Smooth muscle cell (in vitro differentiated cells): ENCODE measurements around the gene RAD23A. TPM values are rescaled to one million over a fixed set of nuclear protein-coding genes. Genes with fewer than 3 reads are reported as not detected.

Source experiments
- DNase-seq: peaks from one replicate; lab custom pipeline; 2025; ENCODE audit not compliant: unreplicated experiment; lab: John Stamatoyannopoulos, UW
- H2AFZ ChIP-seq: fragments of 200-600 bp; sonication (generic); 2 replicates; pipeline ENCODE4 v1.6.0; 2016; ENCODE audit warnings: antibody characterized with exemption, low read depth, mild to moderate bottlenecking
- H3F3A ChIP-seq: fragments of 200-600 bp; sonication (generic); 2 replicates; pipeline ENCODE4 v1.6.0; 2017; ENCODE audit warnings: antibody characterized with exemption, low read depth
- H3K27ac ChIP-seq: fragments of 200-600 bp; sonication (generic); 2 replicates; pipeline ENCODE4 v1.5.1; 2016; ENCODE audit warnings: low read depth, mild to moderate bottlenecking
- H3K27me3 ChIP-seq: fragments of 200-600 bp; sonication (generic); 2 replicates; pipeline ENCODE4 v1.6.1; 2016; ENCODE audit warnings: low read depth, mild to moderate bottlenecking
- H3K36me3 ChIP-seq: fragments of 200-600 bp; sonication (generic); 2 replicates; pipeline ENCODE4 v1.5.1; 2016; ENCODE audit warnings: low read depth
- H3K4me1 ChIP-seq: fragments of 200-600 bp; sonication (generic); 2 replicates; pipeline ENCODE4 v1.5.1; 2016; ENCODE audit warnings: low read depth
- H3K4me2 ChIP-seq: fragments of 200-600 bp; sonication (generic); 2 replicates; pipeline ENCODE4 v1.6.0; 2016; ENCODE audit warnings: mild to moderate bottlenecking
- H3K4me3 ChIP-seq: fragments of 200-600 bp; sonication (generic); 2 replicates; pipeline ENCODE4 v1.5.1; 2016; ENCODE audit warnings: mild to moderate bottlenecking
- H3K79me2 ChIP-seq: fragments of 200-600 bp; sonication (generic); 2 replicates; pipeline ENCODE4 v1.6.0; 2016; ENCODE audit warnings: low read depth, mild to moderate bottlenecking
- H3K9ac ChIP-seq: fragments of 200-600 bp; sonication (generic); 2 replicates; pipeline ENCODE4 v1.6.0; 2016; ENCODE audit warnings: low read depth
- H3K9me3 ChIP-seq: fragments of 200-600 bp; sonication (generic); replicated peaks from 2 replicates; pipeline ENCODE4 v1.5.1; 2016; ENCODE audit warnings: low read depth
- H4K20me1 ChIP-seq: fragments of 200-600 bp; sonication (generic); 2 replicates; pipeline ENCODE4 v1.6.0; 2016; ENCODE audit warnings: low read depth
- WGBS: methylation state at CpG from one replicate; pipeline ENCODE4 v1.1.7; 2016; ENCODE audit warnings: low lambda C conversion rate; 5-methylcytosine and 5-hydroxymethylcytosine counted together
- polyA plus RNA-seq: library from polyadenylated mRNA; unstranded; fragments of >200 nt; fragmentation: Nextera tagmentation; extraction: Ambion mirVana; gene quantifications from 2 replicates; pipeline ENCODE4 v1.2.1, GENCODE V29; 2016
- total RNA-seq: library from RNA; depleted of rRNA; stranded (reverse); fragments of >200 nt; gene quantifications from 2 replicates; pipeline ENCODE4 v1.2.3, GENCODE V29; 2014
- TF ChIP-seq, protein P1 (sequence below): fragments of 200-600 bp; sonication (generic); IDR thresholded peaks from 2 replicates; pipeline ENCODE4 v1.5.1; 2017; ENCODE audit warnings: borderline replicate concordance, mild to moderate bottlenecking, antibody characterized with exemption; ENCODE audit not compliant: insufficient read depth, poor library complexity, severe bottlenecking

The RAD23A gene
- total and polyA plus RNA-seq, 2 experiments from 2014 or later = 97.1 to 176 TPM

DNA sequence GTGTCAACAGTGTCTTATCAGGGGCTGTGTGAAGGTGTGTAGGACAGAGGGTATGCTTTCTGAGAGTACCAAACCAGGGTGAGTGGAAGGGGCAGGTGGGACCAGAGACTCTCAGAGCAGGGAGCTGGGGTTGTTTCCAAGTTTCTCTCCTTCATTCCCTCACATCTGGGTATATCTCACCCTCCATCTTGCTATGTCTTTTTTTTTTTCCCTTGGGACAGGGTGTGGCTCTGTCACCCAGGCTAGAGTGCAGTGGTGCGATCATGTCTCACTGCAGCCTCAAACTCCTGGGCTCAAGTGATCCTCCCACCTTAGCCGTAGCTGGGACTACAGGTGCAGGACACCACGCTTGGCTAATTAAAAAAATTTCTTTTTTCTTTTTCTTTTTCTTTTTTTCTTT, 34.3 kb downstream of the RAD23A start:
- DNase-seq = no peak
- no peaks in the 10 kb centered on the region for H3K36me3 ChIP-seq
- no peak overlapping the region for H3K4me3 ChIP-seq
- TF ChIP-seq, protein P1, sequence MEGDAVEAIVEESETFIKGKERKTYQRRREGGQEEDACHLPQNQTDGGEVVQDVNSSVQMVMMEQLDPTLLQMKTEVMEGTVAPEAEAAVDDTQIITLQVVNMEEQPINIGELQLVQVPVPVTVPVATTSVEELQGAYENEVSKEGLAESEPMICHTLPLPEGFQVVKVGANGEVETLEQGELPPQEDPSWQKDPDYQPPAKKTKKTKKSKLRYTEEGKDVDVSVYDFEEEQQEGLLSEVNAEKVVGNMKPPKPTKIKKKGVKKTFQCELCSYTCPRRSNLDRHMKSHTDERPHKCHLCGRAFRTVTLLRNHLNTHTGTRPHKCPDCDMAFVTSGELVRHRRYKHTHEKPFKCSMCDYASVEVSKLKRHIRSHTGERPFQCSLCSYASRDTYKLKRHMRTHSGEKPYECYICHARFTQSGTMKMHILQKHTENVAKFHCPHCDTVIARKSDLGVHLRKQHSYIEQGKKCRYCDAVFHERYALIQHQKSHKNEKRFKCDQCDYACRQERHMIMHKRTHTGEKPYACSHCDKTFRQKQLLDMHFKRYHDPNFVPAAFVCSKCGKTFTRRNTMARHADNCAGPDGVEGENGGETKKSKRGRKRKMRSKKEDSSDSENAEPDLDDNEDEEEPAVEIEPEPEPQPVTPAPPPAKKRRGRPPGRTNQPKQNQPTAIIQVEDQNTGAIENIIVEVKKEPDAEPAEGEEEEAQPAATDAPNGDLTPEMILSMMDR = no peak
- no peaks in the 10 kb centered on the region for H4K20me1 ChIP-seq
- no peaks in the 10 kb centered on the region for H3K9me3 ChIP-seq
- H3K4me2 ChIP-seq = no peak overlapping the region
- 92% methylated on average over 3 of the region's 3 CpGs for WGBS
- no peaks in the 10 kb centered on the region for H3K4me1 ChIP-seq
- H2AFZ ChIP-seq = no peak overlapping the region
- H3K27me3 ChIP-seq = no peaks in the 10 kb centered on the region
- no peak overlapping the region for H3K9ac ChIP-seq
- H3F3A ChIP-seq = no peaks in the 10 kb centered on the region
- no peaks in the 10 kb centered on the region for H3K79me2 ChIP-seq
- no peak overlapping the region for H3K27ac ChIP-seq

DNA sequence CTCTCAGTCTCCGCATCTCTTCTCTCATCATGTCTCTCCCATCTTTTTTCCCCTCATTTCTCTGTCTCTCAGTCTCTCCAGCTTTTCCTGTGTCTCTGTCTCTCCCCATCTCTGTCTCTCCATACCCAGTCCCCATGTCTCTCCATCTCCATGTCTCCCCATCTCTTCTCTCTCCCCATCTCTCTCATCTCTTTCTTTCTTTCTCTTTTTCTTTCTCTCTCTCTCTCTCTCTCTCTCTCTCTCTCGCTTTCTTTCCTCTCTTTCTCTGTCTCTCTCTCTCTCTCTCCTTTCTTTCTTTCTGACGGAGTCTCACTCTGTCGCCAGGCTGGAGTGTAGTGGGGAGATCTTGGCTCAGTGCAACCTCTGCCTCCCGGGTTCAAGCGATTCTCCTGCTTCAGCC, 37.0 kb downstream of the RAD23A start:
- no peaks in the 10 kb centered on the region for H3F3A ChIP-seq
- no peak for DNase-seq
- H3K27ac ChIP-seq = no peak overlapping the region
- H2AFZ ChIP-seq = no peak overlapping the region
- H3K4me3 ChIP-seq = no peak overlapping the region
- WGBS = 94% methylated on average over 6 of the region's 6 CpGs
- no peaks in the 10 kb centered on the region for H3K4me1 ChIP-seq
- H3K4me2 ChIP-seq = no peak overlapping the region
- no peak overlapping the region for H3K9ac ChIP-seq
- H3K9me3 ChIP-seq = no peaks in the 10 kb centered on the region
- H4K20me1 ChIP-seq = no peaks in the 10 kb centered on the region
- no peaks in the 10 kb centered on the region for H3K36me3 ChIP-seq
- H3K27me3 ChIP-seq = peaks cover 6% of the 10 kb centered on the region
- H3K79me2 ChIP-seq = no peaks in the 10 kb centered on the region
- TF ChIP-seq, protein P1 = no peak

DNA sequence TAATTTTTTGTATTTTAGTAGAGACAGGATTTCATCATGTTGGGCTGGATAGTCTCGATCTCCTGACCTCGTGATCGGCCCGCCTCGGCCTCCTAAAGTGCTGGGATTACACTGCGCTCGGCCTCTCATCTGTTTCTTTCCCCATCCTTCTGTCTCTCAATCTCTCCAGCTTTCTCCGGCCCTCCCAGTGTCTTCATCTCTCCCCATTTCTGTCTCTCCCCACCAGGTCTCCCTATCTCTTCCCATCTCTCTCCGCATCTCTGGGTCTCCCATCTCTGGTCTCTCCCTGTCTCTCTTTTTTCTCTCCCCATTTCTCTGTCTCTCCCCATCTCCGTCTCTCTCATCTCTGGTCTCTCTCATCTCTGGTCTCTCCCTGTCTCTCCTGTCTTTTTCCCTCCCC, 37.4 kb downstream of the RAD23A start:
- Histone ChIP-seq H3K79me2 (no peaks in the 10 kb centered on the region), H2AFZ (peak overlapping the region; percentile 84), H3F3A (no peaks in the 10 kb centered on the region), H4K20me1 (no peaks in the 10 kb centered on the region), H3K9me3 (no peaks in the 10 kb centered on the region), H3K36me3 (no peaks in the 10 kb centered on the region), H3K27me3 (peaks cover 8% of the 10 kb centered on the region), H3K27ac (no peak overlapping the region), H3K4me3 (peak overlapping the region; percentile 46), H3K4me1 (no peaks in the 10 kb centered on the region), H3K4me2 (peak overlapping the region; percentile 82), H3K9ac (peak overlapping the region; percentile 52)
- TF ChIP-seq, protein P1 = no peak
- 65% methylated on average over 10 of the region's 10 CpGs for WGBS
- no peak for DNase-seq

DNA sequence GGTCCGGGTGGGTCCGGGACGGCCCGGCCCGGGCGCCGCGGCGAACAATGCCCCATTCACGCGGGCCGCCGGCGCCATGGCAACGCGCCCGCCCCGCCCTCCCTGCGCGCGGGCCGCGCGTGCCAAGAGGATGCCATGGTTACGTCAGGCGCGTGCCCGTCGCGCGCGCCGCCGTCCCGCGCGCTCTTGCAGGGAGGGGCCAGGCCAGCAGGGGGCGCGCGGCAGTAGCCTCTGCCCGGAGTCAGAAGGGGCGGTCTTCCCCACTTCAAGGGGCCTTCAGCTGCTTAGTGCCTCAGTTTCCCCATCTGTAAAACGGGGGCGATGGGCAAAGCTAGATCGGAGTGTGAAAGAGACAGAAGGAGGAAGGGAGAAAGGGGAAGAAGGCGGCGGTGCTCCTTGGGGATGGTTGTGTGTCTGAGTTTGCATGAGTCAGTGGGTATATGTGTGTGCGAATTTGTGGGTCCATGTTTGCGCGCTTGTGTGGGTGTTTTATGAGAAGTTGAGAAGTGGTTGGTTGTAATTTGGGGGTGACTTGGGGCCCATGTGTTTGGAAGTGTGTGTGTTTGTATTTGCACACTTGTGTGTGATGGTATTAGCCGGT, 38.0 kb downstream of the RAD23A start:
- TF ChIP-seq, protein P1 = peak; percentile 96
- 12% methylated on average over 39 of the region's 51 CpGs for WGBS
- no peaks in the 10 kb centered on the region for H3K4me1 ChIP-seq

More for the DNA sequence above, 38.0 kb downstream of the RAD23A start:
- Histone ChIP-seq H3K9me3 (no peaks in the 10 kb centered on the region), H3F3A (no peaks in the 10 kb centered on the region), H3K27me3 (peaks cover 8% of the 10 kb centered on the region), H3K27ac (no peak overlapping the region), H3K4me3 (peak overlapping the region; percentile 46), H4K20me1 (no peaks in the 10 kb centered on the region), H2AFZ (peak overlapping the region; percentile 84), H3K9ac (peak overlapping the region; percentile 52), H3K79me2 (no peaks in the 10 kb centered on the region), H3K4me2 (peak overlapping the region; percentile 82), H3K36me3 (no peaks in the 10 kb centered on the region)
- peak; percentile 63 for DNase-seq
